ENCODE data around the gene MGRN1. TPM values are rescaled to one million over a fixed set of nuclear protein-coding genes. Genes with fewer than 3 reads are reported as not detected.

Gene MGRN1
- total RNA-seq, 1 experiment from 2014 or later: 22.7 TPM

GRCh38 chr16:4655801-4656200 is 31.2 kb downstream of the MGRN1 start:
- Histone ChIP-seq H3F3A (ENCODE audit: low read length, unreplicated experiment) (no peaks in the 10 kb centered on the region), H3K4me3 (ENCODE audit: low read length) (no peak overlapping the region), H4K20me1 (ENCODE audit: low read length) (no peaks in the 10 kb centered on the region), H3K27me3 (ENCODE audit: low read length) (no peaks in the 10 kb centered on the region), H3K79me2 (ENCODE audit: low read length) (no peaks in the 10 kb centered on the region), H3K9me3 (ENCODE audit: low read length) (no peaks in the 10 kb centered on the region), H3K4me2 (ENCODE audit: low read length) (no peak overlapping the region), H3K9me2 (replicated peaks; ENCODE audit: low read length) (no peaks in the 10 kb centered on the region), H3K4me1 (ENCODE audit: insufficient read depth, low read length) (no peaks in the 10 kb centered on the region), H3K36me3 (ENCODE audit: low read depth, low read length) (no peaks in the 10 kb centered on the region), H2AFZ (ENCODE audit: low read length) (no peak overlapping the region), H3K9ac (ENCODE audit: low read length) (no peak overlapping the region), H3K27ac (ENCODE audit: low read length) (no peak overlapping the region)
- no peak for ATAC-seq
- CTCF ChIA-PET: no interaction called here
- intact Hi-C loops (cut with micrococcal nuclease): no loop called here
- TF ChIP-seq CTCF (conservative IDR thresholded peaks at IDR 0.05; ENCODE audit: low read depth, low read length) (no peak), EZH2phosphoT487 (IDR thresholded peaks at IDR 0.05; ENCODE audit: borderline replicate concordance, low read length) (no peak), EZH2 (IDR thresholded peaks at IDR 0.05; ENCODE audit: low read length, unreplicated experiment) (no peak)
- POLR2A ChIA-PET (ENCODE audit: unreplicated experiment): no interaction called here
- DNase-seq: no peak
- BruUV-seq (replicated peaks): no TSS peak

- no peak overlapping the region for H3K9ac ChIP-seq (ENCODE audit: low read length)
- TF ChIP-seq EZH2 (IDR thresholded peaks at IDR 0.05; ENCODE audit: low read length, unreplicated experiment) (no peak), CTCF (conservative IDR thresholded peaks at IDR 0.05; ENCODE audit: low read depth, low read length) (no peak), EZH2phosphoT487 (IDR thresholded peaks at IDR 0.05; ENCODE audit: borderline replicate concordance, low read length) (no peak)
- no peak overlapping the region for H3K4me3 ChIP-seq (ENCODE audit: low read length)
- POLR2A ChIA-PET (ENCODE audit: unreplicated experiment): no interaction called here
- H3K36me3 ChIP-seq (ENCODE audit: low read depth, low read length): no peaks in the 10 kb centered on the region
- no peaks in the 10 kb centered on the region for H3K79me2 ChIP-seq (ENCODE audit: low read length)
- no TSS peak for BruUV-seq (replicated peaks)
- no peaks in the 10 kb centered on the region for H4K20me1 ChIP-seq (ENCODE audit: low read length)
- H3K9me2 ChIP-seq (replicated peaks; ENCODE audit: low read length): no peaks in the 10 kb centered on the region
- no peak overlapping the region for H2AFZ ChIP-seq (ENCODE audit: low read length)
- H3K4me1 ChIP-seq (ENCODE audit: insufficient read depth, low read length): no peaks in the 10 kb centered on the region
- H3K4me2 ChIP-seq (ENCODE audit: low read length): no peak overlapping the region
- no peak for ATAC-seq
- no peaks in the 10 kb centered on the region for H3F3A ChIP-seq (ENCODE audit: low read length, unreplicated experiment)
- H3K27me3 ChIP-seq (ENCODE audit: low read length): no peaks in the 10 kb centered on the region
- intact Hi-C loops (cut with micrococcal nuclease): no loop called here
- H3K9me3 ChIP-seq (ENCODE audit: low read length): no peaks in the 10 kb centered on the region
- H3K27ac ChIP-seq (ENCODE audit: low read length): no peak overlapping the region
- DNase-seq: no peak
- CTCF ChIA-PET: no interaction called here
Measured at GRCh38 chr16:4656221-4656620, 31.6 kb downstream of the MGRN1 start.

GRCh38 chr16:4656695-4657686 is 32.4 kb downstream of the MGRN1 start:
- ChIA-PET CTCF (no interaction called here), POLR2A (ENCODE audit: unreplicated experiment) (no interaction called here)
- no peak for DNase-seq
- no peaks in the 10 kb centered on the region for H3K9me2 ChIP-seq (replicated peaks; ENCODE audit: low read length)
- TF ChIP-seq CTCF (conservative IDR thresholded peaks at IDR 0.05; ENCODE audit: low read depth, low read length): no peak
- TF ChIP-seq EZH2phosphoT487 (IDR thresholded peaks at IDR 0.05; ENCODE audit: borderline replicate concordance, low read length): no peak
- TF ChIP-seq EZH2 (IDR thresholded peaks at IDR 0.05; ENCODE audit: low read length, unreplicated experiment): no peak
- H3K9ac ChIP-seq (ENCODE audit: low read length): no peak overlapping the region
- H3K4me1 ChIP-seq (ENCODE audit: insufficient read depth, low read length): no peaks in the 10 kb centered on the region
- no peaks in the 10 kb centered on the region for H3K27me3 ChIP-seq (ENCODE audit: low read length)
- H3F3A ChIP-seq (ENCODE audit: low read length, unreplicated experiment): no peaks in the 10 kb centered on the region
- no peaks in the 10 kb centered on the region for H3K9me3 ChIP-seq (ENCODE audit: low read length)
- no TSS peak for BruUV-seq (replicated peaks)
- no peak overlapping the region for H3K4me2 ChIP-seq (ENCODE audit: low read length)
- ATAC-seq: no peak
- no peak overlapping the region for H2AFZ ChIP-seq (ENCODE audit: low read length)
- H4K20me1 ChIP-seq (ENCODE audit: low read length): no peaks in the 10 kb centered on the region
- no peaks in the 10 kb centered on the region for H3K79me2 ChIP-seq (ENCODE audit: low read length)
- no peak overlapping the region for H3K4me3 ChIP-seq (ENCODE audit: low read length)
- no peak overlapping the region for H3K27ac ChIP-seq (ENCODE audit: low read length)
- intact Hi-C loops (cut with micrococcal nuclease): no loop called here
- H3K36me3 ChIP-seq (ENCODE audit: low read depth, low read length): no peaks in the 10 kb centered on the region
